Osteocyte (in vitro differentiated cells): ENCODE results near the gene HEG1. TPM values are rescaled to one million over a fixed set of nuclear protein-coding genes. Genes with fewer than 3 reads are reported as not detected.

Experiments
- DNase-seq: peaks from one replicate; pipeline ENCODE4 v3.0.0; 2021; ENCODE audit warnings: mixed read lengths; ENCODE audit not compliant: unreplicated experiment; ENCODE audit errors: extremely low spot score
- H3K27ac Mint-ChIP-seq: one replicate; pipeline ENCODE4 v1.8.0; 2021; ENCODE audit warnings: mild to moderate bottlenecking, mixed read lengths; ENCODE audit not compliant: unreplicated experiment
- H3K27me3 Mint-ChIP-seq: one replicate; pipeline ENCODE4 v1.8.0; 2021; ENCODE audit warnings: mixed read lengths; ENCODE audit not compliant: unreplicated experiment
- H3K36me3 Mint-ChIP-seq: one replicate; pipeline ENCODE4 v1.8.0; 2021; ENCODE audit warnings: mixed read lengths; ENCODE audit not compliant: unreplicated experiment
- H3K4me1 Mint-ChIP-seq: one replicate; pipeline ENCODE4 v1.8.0; 2021; ENCODE audit warnings: mixed read lengths; ENCODE audit not compliant: unreplicated experiment
- H3K4me3 Mint-ChIP-seq: one replicate; pipeline ENCODE4 v1.8.0; 2021; ENCODE audit warnings: mild to moderate bottlenecking, moderate library complexity, mixed read lengths; ENCODE audit not compliant: unreplicated experiment
- H3K9me3 Mint-ChIP-seq: one replicate; pipeline ENCODE4 v1.8.0; 2021; ENCODE audit warnings: mixed read lengths; ENCODE audit not compliant: unreplicated experiment
- CTCF ChIP-seq: fragments of 200-600 bp; sonication (generic); IDR thresholded peaks from 2 replicates; pipeline ENCODE4 v1.5.0; 2021; ENCODE audit warnings: antibody characterized with exemption, mild to moderate bottlenecking, moderate library complexity
- total RNA-seq: library from RNA; stranded (reverse); gene quantifications from 2 replicates; pipeline ENCODE4 v1.2.1, GENCODE V29; 2021

Gene HEG1
- total RNA-seq, 1 donor from 2014 or later, result 123 TPM

GRCh38 chr3:124926426-124927101 is 129.2 kb downstream of the HEG1 start:
- Mint-ChIP-seq H3K9me3 (no peaks in the 10 kb centered on the region), H3K4me1 (peaks cover 2% of the 10 kb centered on the region), H3K27ac (no peak overlapping the region), H3K36me3 (no peaks in the 10 kb centered on the region), H3K27me3 (peaks cover 2% of the 10 kb centered on the region), H3K4me3 (no peak overlapping the region)
- DNase-seq, result no peak
- no peak for TF ChIP-seq CTCF

DNA sequence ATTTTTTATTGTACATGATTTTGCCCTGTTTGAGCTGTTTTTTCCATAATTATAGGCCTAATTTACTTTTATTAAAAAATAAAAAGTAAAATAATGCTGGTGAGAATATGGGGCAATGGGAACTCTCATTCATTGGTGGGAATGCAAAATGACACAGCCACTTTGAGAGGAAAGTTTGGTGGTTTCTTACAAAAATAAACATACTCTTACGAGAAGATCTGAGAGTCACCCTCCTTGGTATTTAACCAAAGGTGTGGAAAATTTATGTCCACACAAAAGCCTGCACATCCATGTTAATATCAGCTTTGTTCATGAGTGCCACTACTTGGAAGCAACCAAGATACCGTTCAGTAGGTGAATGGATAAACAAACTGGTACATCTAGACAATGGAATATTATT is 131.1 kb downstream of the HEG1 start:
- DNase-seq, result no peak
- no peak for TF ChIP-seq CTCF
- Mint-ChIP-seq H3K4me1 (peaks cover 2% of the 10 kb centered on the region), H3K27ac (no peak overlapping the region), H3K27me3 (peaks cover 2% of the 10 kb centered on the region), H3K9me3 (no peaks in the 10 kb centered on the region), H3K4me3 (no peak overlapping the region), H3K36me3 (no peaks in the 10 kb centered on the region)

DNA sequence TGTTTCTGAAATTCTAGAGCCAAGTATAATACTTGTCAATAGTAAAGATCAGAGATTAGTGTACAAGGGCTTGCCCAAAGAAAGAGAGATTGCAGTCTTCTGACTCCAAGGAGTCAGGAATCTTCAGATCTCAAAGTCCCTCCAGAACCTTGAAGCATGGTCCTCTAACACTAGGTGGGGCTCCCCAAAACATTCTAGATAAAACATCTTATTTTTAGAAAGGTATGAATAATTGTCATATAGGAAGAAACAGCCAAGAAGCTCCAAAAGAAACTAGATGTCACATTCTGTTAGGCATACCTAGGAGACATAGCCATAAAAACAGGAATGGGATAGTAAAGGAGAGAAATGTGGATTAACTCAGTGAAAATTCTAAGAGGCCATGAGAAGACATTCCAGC is 132.0 kb downstream of the HEG1 start:
- Mint-ChIP-seq H3K4me1 (peaks cover 2% of the 10 kb centered on the region), H3K9me3 (no peaks in the 10 kb centered on the region), H3K36me3 (no peaks in the 10 kb centered on the region), H3K27me3 (peaks cover 2% of the 10 kb centered on the region), H3K4me3 (no peak overlapping the region), H3K27ac (no peak overlapping the region)
- DNase-seq, result no peak
- TF ChIP-seq CTCF, result no peak

- no peaks in the 10 kb centered on the region for H3K36me3 Mint-ChIP-seq
- peaks cover 5% of the 10 kb centered on the region for H3K27me3 Mint-ChIP-seq
- H3K27ac Mint-ChIP-seq, result no peak overlapping the region
- no peaks in the 10 kb centered on the region for H3K9me3 Mint-ChIP-seq
- H3K4me1 Mint-ChIP-seq, result no peaks in the 10 kb centered on the region
- H3K4me3 Mint-ChIP-seq, result no peak overlapping the region
- no peak for DNase-seq
- TF ChIP-seq CTCF, result no peak
Measured at GRCh38 chr3:124920718-124921117, 135.1 kb downstream of the HEG1 start.

DNA sequence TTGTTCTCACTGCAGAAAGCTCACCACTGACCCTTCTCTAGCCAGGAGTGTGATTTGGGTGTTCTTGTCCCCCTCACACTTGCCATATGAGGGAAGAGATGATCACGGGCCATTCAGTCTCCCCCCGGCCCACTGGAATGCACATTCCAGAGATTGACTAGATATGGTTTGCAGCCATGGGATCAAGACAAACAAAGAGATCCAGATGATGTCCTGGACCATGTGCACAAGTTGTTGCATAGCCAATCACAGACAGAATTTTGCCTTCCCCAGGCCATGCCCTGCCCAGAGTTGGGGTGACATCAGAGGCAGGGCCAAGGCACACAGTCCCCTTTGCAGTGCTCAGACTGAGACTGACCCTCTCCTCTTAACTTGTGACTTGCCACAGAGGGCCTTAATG is 136.0 kb downstream of the HEG1 start:
- no peak overlapping the region for H3K4me3 Mint-ChIP-seq
- peaks cover 5% of the 10 kb centered on the region for H3K27me3 Mint-ChIP-seq
- no peak for DNase-seq
- no peak overlapping the region for H3K27ac Mint-ChIP-seq
- no peaks in the 10 kb centered on the region for H3K4me1 Mint-ChIP-seq
- no peaks in the 10 kb centered on the region for H3K36me3 Mint-ChIP-seq
- no peaks in the 10 kb centered on the region for H3K9me3 Mint-ChIP-seq
- no peak for TF ChIP-seq CTCF
